GM21786 (cell line): ENCODE data around the gene RPP14.
A peak's percentile ranks its signal among the peaks of the same experiment; 100 is the strongest.
"Not testable (repeated sequence)": the region's sequence is repeated elsewhere in the genome, so short reads cannot be mapped to it uniquely, and the experiment has no call there.

Experiments
- ATAC-seq: cut with Tn5 transposase; IDR thresholded peaks from one replicate; pipeline ENCODE4 v1.9.1; 2021; ENCODE audit not compliant: unreplicated experiment

RPP14 gene

DNA sequence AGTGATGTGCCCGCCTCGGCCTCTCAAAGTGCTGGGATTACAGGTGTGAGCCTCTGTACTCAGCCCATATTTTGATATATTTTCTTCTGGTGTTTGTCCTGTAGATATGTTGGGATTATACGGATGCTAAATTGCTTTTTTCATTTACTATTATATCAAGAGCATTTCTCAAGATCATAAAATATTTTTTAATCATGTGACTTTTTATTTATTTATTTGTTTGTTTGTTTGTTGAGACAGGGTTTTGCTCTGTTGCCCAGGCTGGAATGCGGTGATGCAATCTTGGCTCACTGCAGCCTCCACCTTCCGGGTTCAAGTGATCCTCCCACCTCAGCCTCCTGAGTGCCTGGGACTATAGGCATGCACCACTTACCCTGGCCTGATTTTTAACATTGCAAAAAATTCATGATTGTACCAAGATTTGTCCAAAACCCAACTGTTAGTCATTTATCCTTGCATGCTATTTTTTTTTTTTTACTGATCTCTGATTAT, 23.9 kb downstream of the RPP14 start:
- no peak for ATAC-seq

DNA sequence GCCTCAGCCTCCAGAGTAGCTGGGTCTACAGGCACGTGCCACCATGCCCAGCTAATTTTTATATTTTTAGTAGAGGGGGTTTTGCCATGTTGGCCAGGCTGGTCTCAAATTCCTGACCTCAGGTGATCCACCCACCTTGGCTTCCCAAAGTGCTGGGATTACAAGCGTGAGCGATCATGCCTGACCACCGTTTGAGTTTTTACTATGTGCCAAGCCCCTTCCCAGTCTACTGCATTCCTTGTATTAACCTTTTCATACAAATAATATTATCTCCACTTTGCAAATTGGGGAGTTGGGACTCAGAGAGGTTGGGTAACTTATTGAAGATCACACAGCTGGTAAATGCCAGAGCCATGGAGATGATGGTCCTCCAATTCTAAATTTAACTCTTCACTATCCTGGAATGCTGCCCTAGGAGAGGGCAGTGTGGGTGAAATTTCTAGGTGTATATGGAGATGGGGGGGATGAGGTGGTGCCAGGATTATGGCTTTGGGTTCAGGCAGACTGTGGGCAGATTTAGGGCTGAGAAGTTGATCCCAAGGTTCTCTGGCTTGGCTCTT, 25.6 kb downstream of the RPP14 start:
- ATAC-seq = no peak

- peak; percentile 76 for ATAC-seq
Observed at GRCh38 chr3:58332575-58333188, 26.6 kb downstream of the RPP14 start, which contains the start of gene PXK. Gene PXK, plus strand, starts transcription at chr3:58332892. Its CDS starts 97 bp downstream, at chr3:58332989.

DNA sequence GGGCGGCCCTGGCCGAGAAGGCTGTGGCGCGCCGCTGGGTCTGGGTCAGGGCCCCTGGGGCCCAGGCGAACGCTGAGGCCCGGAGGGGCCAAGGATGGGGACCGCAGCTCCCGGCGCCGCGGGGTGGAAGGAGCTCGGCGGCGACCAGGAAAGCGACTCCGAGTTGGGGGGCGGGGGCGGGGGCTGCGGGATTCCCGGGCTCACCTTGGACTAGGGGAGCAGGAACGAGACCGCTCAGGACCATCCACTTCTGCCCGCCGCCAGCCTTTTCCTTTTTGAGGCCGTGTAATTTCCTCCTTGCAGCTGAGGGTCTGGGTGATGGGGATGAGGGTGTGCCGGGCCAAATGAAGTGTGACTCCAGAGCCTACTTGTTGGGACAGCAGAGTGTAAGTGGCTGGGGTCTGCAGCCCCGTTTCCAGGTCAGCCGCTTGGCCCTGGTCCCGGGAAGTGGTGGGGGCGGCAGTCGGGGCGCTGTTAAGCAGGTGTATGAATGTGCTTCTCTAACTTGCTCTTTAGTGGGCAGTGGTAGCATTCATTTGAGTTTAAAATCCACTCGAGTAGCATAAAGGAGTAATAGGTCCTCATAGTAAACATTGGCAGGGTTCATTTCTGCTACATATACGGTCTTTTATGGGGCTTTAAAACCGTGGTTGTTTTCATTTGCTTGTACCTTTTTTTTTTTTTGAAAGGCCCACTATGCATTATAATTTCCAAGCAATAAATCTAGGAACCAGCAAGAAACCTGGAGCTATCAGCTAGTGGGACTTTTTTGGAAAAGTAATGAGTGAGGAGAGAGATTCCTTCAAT, 27.4 kb downstream of the RPP14 start:
- ATAC-seq = peak; percentile 32

DNA sequence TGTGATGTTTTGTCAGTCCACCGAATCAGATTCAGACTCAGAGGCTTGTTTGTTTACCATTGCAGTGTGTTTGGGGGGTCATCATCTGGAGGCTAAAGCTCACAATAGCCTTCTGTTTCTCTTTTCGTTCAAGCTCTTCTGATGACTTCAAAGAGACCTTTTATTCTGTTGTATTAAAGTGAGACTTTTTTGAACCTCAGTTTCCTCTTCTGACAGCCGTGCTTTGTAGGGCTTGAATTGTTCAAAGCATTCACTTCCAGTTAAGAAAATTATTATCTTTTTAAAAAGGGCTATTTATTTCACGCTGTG, 27.9 kb downstream of the RPP14 start:
- no peak for ATAC-seq

DNA sequence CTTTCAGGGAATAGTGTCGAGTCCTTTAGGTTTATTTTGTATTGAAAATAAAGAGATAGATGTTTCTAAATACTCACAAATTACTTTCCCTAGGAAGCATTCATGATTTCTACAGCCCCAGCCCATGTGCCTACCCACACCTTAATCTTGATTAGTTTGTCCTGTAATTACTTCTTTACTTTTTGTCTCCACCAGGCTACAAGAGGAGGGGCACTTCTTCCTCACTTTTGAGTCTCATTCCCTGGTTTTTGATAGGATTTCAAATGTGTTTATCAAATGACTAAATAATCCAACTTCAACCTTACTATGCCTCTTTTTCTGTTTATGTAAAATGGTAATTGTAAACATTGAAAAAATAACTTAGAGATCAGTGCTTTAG, 28.4 kb downstream of the RPP14 start:
- ATAC-seq = no peak

DNA sequence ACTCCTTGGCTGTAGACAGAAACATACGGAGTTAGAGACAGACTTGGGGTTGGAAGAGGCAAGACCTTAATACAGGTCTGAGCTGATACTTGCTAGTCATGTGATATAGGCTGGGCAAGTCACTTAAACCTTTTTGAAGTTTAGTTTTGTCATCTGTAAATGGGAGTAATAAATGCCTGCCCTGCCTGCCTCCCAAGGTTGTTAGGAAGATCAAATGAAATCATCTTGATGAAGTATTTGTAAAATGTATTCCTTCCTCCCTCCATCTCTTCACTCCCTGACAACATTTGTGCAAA, 29.6 kb downstream of the RPP14 start:
- no peak for ATAC-seq

DNA sequence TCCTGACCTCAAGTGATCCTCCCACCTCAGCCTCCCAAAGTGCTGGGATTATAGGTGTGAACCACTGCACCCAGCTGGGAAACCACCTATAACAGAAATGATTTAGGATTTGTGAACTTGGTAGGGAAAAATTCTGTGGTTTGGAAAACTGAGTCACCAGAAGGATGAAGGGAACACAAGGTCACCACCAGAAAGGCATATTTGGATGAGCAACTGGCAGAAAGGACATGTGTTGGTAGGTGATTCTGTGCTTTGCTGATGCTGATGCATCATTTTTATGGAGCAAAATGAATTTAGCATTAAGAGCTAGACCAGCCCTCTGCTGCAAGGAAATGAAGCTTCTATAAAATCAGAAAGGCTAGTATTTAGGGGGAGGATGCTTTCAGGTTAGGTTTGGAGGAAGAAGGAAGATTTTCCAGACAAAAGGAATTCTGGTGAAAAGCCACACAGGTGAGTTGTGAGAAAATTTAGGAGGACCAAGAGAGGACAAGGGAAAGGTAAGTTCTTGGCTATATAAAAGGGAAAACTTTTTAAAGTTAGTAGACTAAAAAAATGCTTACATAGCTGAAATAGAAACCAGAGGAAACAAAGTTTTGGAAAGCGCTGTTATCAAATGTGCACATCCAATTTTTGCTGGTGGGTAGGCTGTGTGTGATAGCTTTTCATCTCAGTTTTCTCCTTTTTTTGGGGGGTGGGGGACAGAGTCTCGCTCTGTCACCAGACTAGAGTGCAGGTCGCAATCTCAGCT, 30.3 kb downstream of the RPP14 start:
- no peak for ATAC-seq

GRCh38 chr3:58337190-58337589, 31.1 kb downstream of the RPP14 start:
- no peak for ATAC-seq

DNA sequence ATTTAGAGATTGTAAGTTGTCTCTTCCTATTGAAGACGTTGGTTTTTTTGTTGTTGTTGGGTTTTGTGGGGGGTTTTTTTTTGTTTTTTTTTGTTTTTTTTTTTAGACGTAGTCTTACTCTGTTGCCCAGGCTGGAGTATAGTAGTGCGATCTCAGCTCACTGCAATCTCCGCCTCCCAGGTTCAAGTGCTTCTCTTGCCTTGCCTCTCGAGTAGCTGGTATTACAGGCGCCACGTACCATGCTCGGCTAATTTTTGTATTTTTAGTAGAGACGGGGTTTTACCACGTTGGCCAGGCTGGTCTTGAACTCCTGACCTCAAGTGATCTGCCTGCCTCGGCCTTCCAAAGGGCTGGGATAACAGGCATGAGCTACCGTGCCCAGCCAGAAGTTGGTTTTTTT, 33.1 kb downstream of the RPP14 start:
- not testable (repeated sequence) for ATAC-seq

GRCh38 chr3:58340594-58341244, 34.7 kb downstream of the RPP14 start:
- no peak for ATAC-seq

GRCh38 chr3:58341376-58341775, 35.3 kb downstream of the RPP14 start:
- no peak for ATAC-seq

GRCh38 chr3:58342676-58343075, 36.6 kb downstream of the RPP14 start:
- ATAC-seq = no peak

DNA sequence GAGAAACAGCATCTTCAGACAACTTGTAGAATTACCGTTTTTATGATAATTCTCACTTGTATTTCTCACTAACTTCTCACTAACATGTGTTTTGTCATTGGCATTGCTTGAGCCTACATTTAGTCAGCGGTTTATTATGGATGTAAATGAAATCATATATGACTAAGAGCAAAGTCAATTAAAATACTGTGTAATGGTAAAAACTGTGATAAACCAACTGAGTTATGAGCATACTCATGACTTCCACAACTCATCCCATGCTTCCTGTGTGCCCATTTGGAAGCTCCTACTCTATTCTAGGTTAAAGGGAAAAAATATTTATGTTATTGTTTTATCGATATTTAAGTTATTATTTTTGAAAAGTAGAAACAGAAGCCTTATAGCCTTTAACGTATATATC, 39.4 kb downstream of the RPP14 start:
- ATAC-seq = no peak

DNA sequence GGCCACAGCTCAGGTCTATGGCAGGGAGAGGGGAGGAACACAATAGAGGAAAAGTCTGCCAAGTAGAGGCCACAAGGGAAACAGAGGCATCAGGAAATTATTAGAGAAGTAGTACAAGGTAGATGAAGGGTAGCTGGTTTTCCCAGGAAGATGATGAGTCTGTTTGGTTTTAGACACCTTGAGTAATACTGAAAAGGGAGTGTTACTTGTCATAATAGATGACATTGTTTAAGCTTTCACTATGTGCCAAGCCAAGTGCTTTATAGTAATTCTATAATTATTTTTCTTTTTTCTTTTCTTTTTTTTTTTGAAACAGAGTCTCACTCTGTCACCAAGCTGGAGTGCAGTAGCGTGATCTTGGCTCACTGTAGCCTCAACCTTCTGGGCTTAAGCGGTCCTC, 40.3 kb downstream of the RPP14 start:
- no peak for ATAC-seq

DNA sequence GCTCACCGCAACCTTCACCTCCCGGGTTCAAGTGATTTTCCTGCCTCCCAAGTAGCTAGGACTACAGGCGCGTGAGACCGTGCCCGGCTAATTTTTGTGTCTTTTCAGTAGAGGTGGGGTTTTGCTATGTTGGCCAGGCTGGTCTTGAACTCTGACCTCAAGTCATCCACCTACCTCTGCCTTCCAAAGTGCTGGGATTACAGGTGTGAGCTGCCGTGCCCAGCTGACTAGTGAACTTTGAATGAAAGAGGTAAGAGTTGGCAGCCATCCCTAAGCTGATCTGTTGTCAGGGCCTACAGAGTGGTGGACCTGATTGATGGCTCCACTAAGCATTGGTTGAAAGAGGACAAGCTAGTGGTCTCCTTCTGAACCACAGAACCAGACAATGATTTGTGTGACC, 41.9 kb downstream of the RPP14 start:
- no peak for ATAC-seq

DNA sequence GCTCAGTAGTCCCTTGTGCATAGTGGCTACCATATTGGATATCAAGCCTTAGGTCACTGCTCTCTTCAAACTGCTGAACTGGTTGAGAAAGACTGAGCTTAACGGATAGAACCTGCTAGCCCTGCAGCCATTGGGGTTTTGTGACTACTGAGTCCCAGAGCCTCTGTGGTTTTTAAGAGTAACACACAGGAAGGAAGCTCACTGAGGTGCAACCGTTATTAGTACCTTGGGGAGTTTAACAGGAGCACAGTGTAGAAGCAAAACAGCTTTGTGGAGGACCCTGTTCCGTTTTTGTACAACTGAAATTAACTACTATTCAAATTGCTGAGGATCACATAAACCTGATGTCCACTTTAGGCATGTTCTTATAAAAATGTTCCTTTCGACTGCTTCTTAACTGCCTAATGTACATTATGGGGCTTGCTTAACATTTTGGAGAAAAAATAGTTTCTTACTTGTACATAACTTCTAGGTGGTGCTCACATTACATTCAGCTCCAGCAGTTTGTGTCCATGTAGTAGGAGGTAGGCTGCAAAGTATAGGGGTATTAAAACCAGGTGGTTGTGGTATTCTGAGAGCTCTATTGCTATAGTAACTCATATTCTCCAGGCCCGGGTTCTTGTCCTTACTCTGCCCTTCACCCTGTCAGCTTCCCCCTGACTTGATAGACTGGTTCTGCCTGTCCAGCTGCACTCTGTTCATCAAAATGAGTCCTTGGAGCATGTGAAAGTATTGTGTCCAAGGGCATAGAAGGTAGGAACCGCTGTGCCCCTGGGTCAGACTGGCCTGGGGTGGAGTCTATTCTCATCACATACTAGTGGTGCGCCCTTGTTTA, 44.0 kb downstream of the RPP14 start:
- ATAC-seq = peak; percentile 85

GRCh38 chr3:58350627-58351013, 44.6 kb downstream of the RPP14 start:
- no peak for ATAC-seq

- ATAC-seq = peak; percentile 21
Observed at GRCh38 chr3:58351920-58352319, 45.9 kb downstream of the RPP14 start.

GRCh38 chr3:58352626-58353025, 46.6 kb downstream of the RPP14 start:
- no peak for ATAC-seq
